Natural killer cell (primary cell): ENCODE results near the gene SUCLG1. TPM values are rescaled to one million over a fixed set of nuclear protein-coding genes. Genes with fewer than 3 reads are reported as not detected.
A peak's percentile ranks its signal among the peaks of the same experiment; 100 is the strongest.

Experiments
- ATAC-seq, 3 donors: fragments of 150-1000 bp in 2 of 3; fragments of 200-7000 bp in 1 of 3; cut with Tn5 transposase; 1 replicate in 1 of 3; 2 replicates in 2 of 3; pipeline ENCODE4 v1.10.0; 2021; ENCODE audit warnings: mild to moderate bottlenecking in 2 of 3, moderate library complexity in 2 of 3
- DNase-seq, 2 donors: peaks; one replicate each; pipeline versions ENCODE4 v3.0.0 to v3.0.0-alpha.2; 2013 to 2021; ENCODE audit warnings: mixed read lengths in 1 of 2
- H3K27ac ChIP-seq: one replicate; pipeline ENCODE4 v1.5.1; 2013; ENCODE audit warnings: mild to moderate bottlenecking, low read length
- H3K27me3 ChIP-seq: one replicate; pipeline ENCODE4 v1.6.1; 2013; ENCODE audit warnings: low read length; ENCODE audit not compliant: control insufficient read depth, insufficient read depth
- H3K36me3 ChIP-seq: one replicate; pipeline ENCODE4 v1.6.1; 2013; ENCODE audit warnings: low read length; ENCODE audit not compliant: control insufficient read depth, insufficient read depth
- H3K4me1 ChIP-seq: one replicate; pipeline ENCODE4 v1.6.1; 2013; ENCODE audit warnings: low read length; ENCODE audit not compliant: control insufficient read depth, insufficient read depth
- H3K4me3 ChIP-seq: one replicate; pipeline ENCODE4 v1.5.1; 2013; ENCODE audit warnings: low read length
- H3K9me3 ChIP-seq: one replicate; pipeline ENCODE4 v1.6.1; 2013; ENCODE audit warnings: low read length; ENCODE audit not compliant: control insufficient read depth, insufficient read depth
- H3K27ac Mint-ChIP-seq, 2 donors: one replicate each; pipeline ENCODE4 v1.8.0; 2022; ENCODE audit warnings: mild to moderate bottlenecking in 2 of 2, mixed read lengths in 2 of 2, moderate library complexity in 1 of 2
- H3K27me3 Mint-ChIP-seq, 2 donors: one replicate each; pipeline ENCODE4 v1.8.0; 2022; ENCODE audit warnings: low read depth in 2 of 2, mixed read lengths in 2 of 2
- H3K36me3 Mint-ChIP-seq: one replicate; pipeline ENCODE4 v1.8.0; 2022; ENCODE audit warnings: mixed read lengths
- H3K4me1 Mint-ChIP-seq, 2 donors: one replicate each; pipeline ENCODE4 v1.8.0; 2022; ENCODE audit warnings: mixed read lengths in 2 of 2
- H3K4me3 Mint-ChIP-seq: one replicate; pipeline ENCODE4 v1.8.0; 2022; ENCODE audit warnings: mild to moderate bottlenecking, moderate library complexity, mixed read lengths
- H3K9me3 Mint-ChIP-seq, 2 donors: one replicate each; pipeline ENCODE4 v1.8.0; 2022; ENCODE audit warnings: mixed read lengths in 2 of 2
- CTCF ChIP-seq: fragments of 200-600 bp; IDR thresholded peaks from one replicate; pipeline ENCODE4 v1.8.0; 2022; ENCODE audit warnings: antibody characterized with exemption
- WGBS: methylation state at CpG from one replicate; pipeline ENCODE4 v1.1.7; 2013; ENCODE audit warnings: missing lambda C conversion rate; ENCODE audit not compliant: insufficient coverage; 5-methylcytosine and 5-hydroxymethylcytosine counted together
- intact Hi-C: fragments of 100-400 bp; cut with micrococcal nuclease; formaldehyde crosslinking; loops from one replicate; pipeline ENCODE4 v1.14.2; 2022
- total RNA-seq, 4 donors: library from RNA; stranded (reverse); fragments of 120-200 nt in 1 of 4; gene quantifications; one replicate each; pipeline versions ENCODE4 v1.2.3 to v1.2.4, GENCODE V29; 2013 to 2022

SUCLG1 gene
- total RNA-seq, 3 donors from 2014 or later (not counting 1 experiment from before 2014, with no cell fraction given): 53.0 to 61.7 (median 54.6) TPM

DNA sequence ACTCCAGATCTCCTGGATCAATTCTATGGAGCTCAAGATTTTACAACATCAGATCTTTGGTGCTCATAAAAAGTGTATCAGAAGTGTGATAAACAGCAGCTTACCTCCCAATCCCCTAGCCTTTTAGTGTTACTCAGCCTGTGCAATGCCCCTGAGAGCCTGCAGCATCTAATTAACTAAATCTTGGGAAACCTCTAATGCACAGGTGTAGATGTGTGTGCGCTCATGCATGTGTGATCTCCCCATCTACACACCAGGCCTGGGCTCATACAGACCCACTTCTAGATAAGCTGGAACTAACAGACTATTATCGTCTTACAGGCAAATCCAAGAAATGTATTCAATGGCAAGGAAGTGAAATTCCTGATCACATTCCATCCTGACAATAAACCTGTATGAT, 7.5 kb downstream of the SUCLG1 start:
- Mint-ChIP-seq H3K27me3 (no peaks in the 10 kb centered on the region), H3K36me3 (no peaks in the 10 kb centered on the region), H3K4me1 (peaks cover 43% of the 10 kb centered on the region in 2 donors), H3K9me3 (no peaks in the 10 kb centered on the region), H3K27ac (peak overlapping the region in 1 of 2 donors; percentile 55), H3K4me3 (no peak overlapping the region)
- Histone ChIP-seq H3K27ac (no peak overlapping the region), H3K27me3 (no peaks in the 10 kb centered on the region), H3K4me1 (no peaks in the 10 kb centered on the region), H3K9me3 (no peaks in the 10 kb centered on the region), H3K36me3 (no peaks in the 10 kb centered on the region), H3K4me3 (no peak overlapping the region)
- no peak for DNase-seq
- intact Hi-C loops: no loop called here
- WGBS: 100% methylated on average over 2 of the region's 2 CpGs
- TF ChIP-seq CTCF: no peak
- no peak for ATAC-seq

GRCh38 chr2:84450288-84451227, 8.5 kb downstream of the SUCLG1 start:
- H3K27me3 Mint-ChIP-seq: no peaks in the 10 kb centered on the region
- no peak for DNase-seq
- H3K27ac ChIP-seq: no peak overlapping the region
- peaks cover 8% of the 10 kb centered on the region for H3K36me3 Mint-ChIP-seq
- TF ChIP-seq CTCF: no peak
- intact Hi-C loops: no loop called here
- H3K27me3 ChIP-seq: no peaks in the 10 kb centered on the region
- peaks cover 5% of the 10 kb centered on the region for H3K36me3 ChIP-seq
- no peaks in the 10 kb centered on the region for H3K9me3 Mint-ChIP-seq
- H3K9me3 ChIP-seq: no peaks in the 10 kb centered on the region
- WGBS: 95% methylated on average over 2 of the region's 2 CpGs
- ATAC-seq: no peak
- H3K27ac Mint-ChIP-seq: peak overlapping the region; percentile 27 to 55
- peaks cover 34 to 42% of the 10 kb centered on the region in 2 donors for H3K4me1 Mint-ChIP-seq
- H3K4me3 Mint-ChIP-seq: no peak overlapping the region
- no peak overlapping the region for H3K4me3 ChIP-seq
- H3K4me1 ChIP-seq: no peaks in the 10 kb centered on the region

GRCh38 chr2:84449711-84450110, 9.4 kb downstream of the SUCLG1 start:
- H3K36me3 Mint-ChIP-seq: peaks cover 8% of the 10 kb centered on the region
- WGBS: 82% methylated on average over 5 of the region's 6 CpGs

More at GRCh38 chr2:84449711-84450110, 9.4 kb downstream of the SUCLG1 start:
- no peak for TF ChIP-seq CTCF
- no peak overlapping the region for H3K27ac Mint-ChIP-seq
- H3K27me3 Mint-ChIP-seq: no peaks in the 10 kb centered on the region
- H3K4me3 ChIP-seq: no peak overlapping the region
- H3K36me3 ChIP-seq: peaks cover 5% of the 10 kb centered on the region
- peaks cover 32 to 43% of the 10 kb centered on the region in 2 donors for H3K4me1 Mint-ChIP-seq
- intact Hi-C loops: no loop called here
- H3K9me3 ChIP-seq: no peaks in the 10 kb centered on the region
- H3K27me3 ChIP-seq: no peaks in the 10 kb centered on the region
- no peaks in the 10 kb centered on the region for H3K9me3 Mint-ChIP-seq
- no peak overlapping the region for H3K27ac ChIP-seq
- no peak for ATAC-seq
- no peak for DNase-seq
- H3K4me1 ChIP-seq: no peaks in the 10 kb centered on the region
- no peak overlapping the region for H3K4me3 Mint-ChIP-seq
